TTC549 (cell line): ENCODE measurements around the gene MAPK4.
"Not testable (repeated sequence)": the region's sequence is repeated elsewhere in the genome, so short reads cannot be mapped to it uniquely, and the experiment has no call there.

Source experiments
- FAIRE-seq: peaks from 2 replicates; lab custom pipeline; 2012; peaks lifted over from hg19 to GRCh38; lab: Jason Lieb, UNC

MAPK4 gene

GRCh38 chr18:50559752-50560680 is at the start of gene MAPK4:
Gene MAPK4, plus strand, starts transcription at chr18:50560087. Its CDS starts 103,872 bp downstream, at chr18:50663959.
- FAIRE-seq: no peak

GRCh38 chr18:50517277-50517676 is 42.6 kb upstream of the MAPK4 start:
- not testable (repeated sequence) for FAIRE-seq

GRCh38 chr18:50518787-50519546 is 40.9 kb upstream of the MAPK4 start:
- FAIRE-seq: no peak

DNA sequence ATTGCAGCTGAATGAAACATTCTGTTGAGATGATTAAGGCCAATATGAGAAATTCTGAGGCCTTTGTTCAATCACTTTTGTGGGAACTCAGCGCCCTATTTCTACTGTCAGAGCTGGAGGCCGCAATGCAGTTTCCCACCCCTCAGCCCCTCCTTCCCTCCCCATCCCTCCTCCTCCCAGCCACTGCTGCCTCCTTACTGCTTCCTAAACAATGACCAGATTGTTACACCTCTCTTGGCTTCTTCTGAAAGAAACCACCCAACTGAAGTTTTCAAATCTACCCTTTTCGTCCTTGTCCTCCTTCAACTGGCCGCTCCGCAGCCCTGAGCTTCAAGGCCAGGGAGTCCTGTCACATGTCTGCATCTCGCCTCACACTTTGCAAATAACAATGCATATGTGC is 36.7 kb upstream of the MAPK4 start:
- no peak for FAIRE-seq

DNA sequence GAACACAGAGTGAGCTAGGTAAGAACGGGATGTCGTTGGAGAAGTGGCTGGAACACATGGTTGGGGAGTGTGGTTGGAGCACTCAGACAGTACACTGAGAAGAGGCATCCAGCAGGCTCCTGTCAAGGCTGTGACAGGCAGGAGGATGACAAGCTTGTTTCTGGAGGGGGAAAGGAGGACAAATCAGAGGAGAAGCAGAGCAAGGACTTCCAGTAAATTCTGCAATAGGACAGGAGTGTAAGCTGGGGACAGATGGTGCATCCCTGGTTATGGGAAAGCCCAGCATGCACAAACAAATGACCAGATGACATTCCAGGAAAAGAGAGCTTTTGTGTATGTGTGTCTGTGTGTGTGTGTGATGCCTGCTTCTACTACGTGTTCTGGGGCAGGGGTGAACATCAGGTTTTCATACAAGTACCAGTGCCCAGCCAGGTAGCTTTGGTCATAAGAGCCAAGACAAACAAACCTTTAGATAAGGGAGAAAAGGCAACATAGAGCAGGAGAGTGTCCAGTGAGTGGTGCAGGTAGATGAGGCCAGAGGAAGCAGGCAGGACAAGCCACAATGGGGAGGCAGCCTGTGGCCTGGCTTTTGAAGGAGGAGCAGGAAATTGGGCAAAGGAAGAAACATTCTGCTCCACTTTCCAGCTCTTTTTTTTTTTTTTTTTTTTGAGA is 32.1 kb upstream of the MAPK4 start:
- no peak for FAIRE-seq

DNA sequence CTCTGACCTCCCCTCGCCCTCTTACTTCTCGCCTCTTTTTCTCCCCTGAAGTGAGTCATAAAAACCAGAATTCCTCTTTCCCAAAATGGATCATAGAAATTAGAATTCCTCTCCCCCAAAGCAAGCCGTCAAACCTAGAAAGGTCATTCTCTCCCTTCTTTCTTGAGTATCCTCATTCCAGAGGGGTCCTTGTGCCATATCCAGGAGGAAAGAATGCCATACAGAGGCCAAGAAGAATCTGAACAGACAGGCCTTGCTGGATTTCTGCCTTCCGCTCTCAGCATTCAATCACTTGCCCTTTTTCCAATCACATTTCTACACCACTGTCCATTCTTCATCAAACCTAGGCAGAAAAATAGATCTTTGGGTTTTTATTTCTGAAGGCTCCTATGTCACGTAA is 31.1 kb upstream of the MAPK4 start:
- no peak for FAIRE-seq

- not testable (repeated sequence) for FAIRE-seq
Observed at GRCh38 chr18:50533822-50534221, 26.1 kb upstream of the MAPK4 start.

GRCh38 chr18:50544476-50544875 is 15.4 kb upstream of the MAPK4 start:
- not testable (repeated sequence) for FAIRE-seq

GRCh38 chr18:50545936-50546335 is 14.0 kb upstream of the MAPK4 start:
- FAIRE-seq: no peak

GRCh38 chr18:50548160-50548559 is 11.7 kb upstream of the MAPK4 start:
- no peak for FAIRE-seq

- not testable (repeated sequence) for FAIRE-seq
Observed at GRCh38 chr18:50551651-50552050, 8.2 kb upstream of the MAPK4 start.

DNA sequence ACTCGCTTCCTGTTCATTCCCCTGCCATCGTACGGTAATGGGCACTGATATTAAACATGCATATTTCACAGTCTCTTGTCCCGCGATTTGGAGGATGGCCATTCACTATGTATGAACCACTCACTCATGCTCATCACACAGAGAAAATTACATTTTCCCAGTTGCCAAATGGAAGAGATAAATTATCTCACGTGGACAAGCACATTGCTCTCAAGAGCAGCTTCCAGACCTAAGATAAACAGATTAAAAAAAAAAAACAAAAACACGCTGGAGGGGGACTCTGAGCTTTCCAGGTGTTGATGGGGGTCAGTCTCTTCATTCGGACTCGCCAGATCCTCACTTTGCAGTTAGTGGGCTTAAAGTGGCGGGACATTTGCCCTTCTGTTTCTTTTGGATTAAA is 1.7 kb upstream of the MAPK4 start:
- no peak for FAIRE-seq

GRCh38 chr18:50558948-50559751 is 737 bp upstream of the MAPK4 start:
- FAIRE-seq: no peak

DNA sequence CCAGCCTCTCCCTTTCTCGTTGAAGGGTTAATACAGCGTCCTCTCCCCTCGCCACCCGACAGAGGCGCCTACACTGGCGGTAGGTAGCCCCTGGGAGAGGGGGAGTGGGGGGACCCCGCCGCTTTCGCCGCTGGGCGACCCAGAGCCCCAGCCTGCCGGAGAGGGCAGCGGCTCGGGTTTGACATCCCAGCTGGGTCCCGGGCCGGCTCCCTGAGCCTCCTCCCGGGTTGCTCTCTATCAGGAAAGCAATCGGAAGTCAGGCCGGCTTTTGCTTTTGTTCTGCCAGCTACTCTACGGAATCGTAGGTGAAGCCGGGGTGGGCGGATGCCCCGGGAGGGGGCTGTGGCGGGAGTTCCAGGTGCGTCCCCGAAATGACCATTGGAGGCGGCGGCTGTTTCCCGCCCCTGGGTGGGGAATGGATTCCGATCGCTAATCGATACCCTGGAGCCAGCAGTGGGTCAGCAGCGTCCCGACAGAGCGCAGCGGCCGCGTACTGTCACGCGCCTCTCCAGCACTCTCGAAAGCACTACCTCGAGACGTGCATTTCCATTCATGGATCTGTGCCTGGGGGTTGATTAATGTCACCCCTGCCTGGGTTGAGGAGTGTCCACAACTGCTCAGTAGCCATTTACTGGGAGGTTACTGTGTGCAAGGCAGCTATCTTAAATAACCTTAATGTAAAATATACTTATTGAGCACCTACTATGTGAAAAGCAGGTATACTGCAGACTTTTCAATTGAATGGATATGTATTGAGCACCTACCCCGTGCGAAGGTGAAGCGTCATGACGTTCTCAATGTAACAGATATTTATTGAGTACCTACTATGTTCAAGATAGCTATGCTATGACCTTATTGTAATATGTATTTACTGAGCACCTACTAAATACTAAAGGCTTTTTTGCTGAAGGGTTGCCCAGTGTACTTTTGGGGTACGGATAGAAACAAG is 1.1 kb downstream of the MAPK4 start:
- no peak for FAIRE-seq

GRCh38 chr18:50562258-50562657 is 2.4 kb downstream of the MAPK4 start:
- FAIRE-seq: not testable (repeated sequence)

DNA sequence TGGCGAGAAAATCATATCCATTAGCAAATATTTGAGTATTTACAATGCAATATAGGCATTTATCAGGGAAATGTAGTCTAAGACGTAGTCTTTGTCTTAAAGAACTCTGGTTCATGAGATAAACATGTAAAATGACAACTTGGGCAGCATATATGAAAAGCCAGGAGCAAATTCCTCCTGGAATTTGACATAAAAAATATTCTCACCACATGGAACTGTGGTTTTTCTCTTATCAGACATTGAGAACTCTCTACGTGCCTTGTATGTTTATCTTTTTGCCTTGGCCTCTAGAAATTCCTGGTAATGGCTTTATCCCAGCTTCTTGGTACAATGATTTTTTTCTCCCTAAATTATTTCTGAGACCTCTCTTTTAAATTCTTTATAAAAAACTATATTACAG is 2.8 kb downstream of the MAPK4 start:
- no peak for FAIRE-seq

GRCh38 chr18:50563376-50563775 is 3.5 kb downstream of the MAPK4 start:
- no peak for FAIRE-seq

- FAIRE-seq: no peak
Observed at GRCh38 chr18:50569930-50570329, 10.0 kb downstream of the MAPK4 start.

DNA sequence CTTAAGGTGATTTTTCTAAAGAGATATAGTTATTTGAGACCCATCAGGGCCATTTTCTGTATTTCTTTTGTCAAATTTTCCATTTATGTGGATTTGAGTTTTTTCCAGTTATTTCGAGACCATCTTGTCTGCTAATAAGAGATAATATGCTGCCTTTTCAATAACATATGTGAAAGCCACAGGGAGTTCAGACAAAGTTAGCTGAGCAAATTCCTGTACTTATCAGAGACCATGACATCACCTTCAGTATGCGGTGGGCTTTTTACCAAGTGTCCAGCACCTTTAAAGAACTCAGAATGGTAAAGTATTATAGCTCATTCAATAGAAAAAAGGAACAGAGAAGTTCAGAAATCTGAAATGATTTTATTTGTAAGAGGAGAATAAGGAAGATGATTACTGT is 11.7 kb downstream of the MAPK4 start:
- no peak for FAIRE-seq

- FAIRE-seq: not testable (repeated sequence)
Observed at GRCh38 chr18:50573196-50573595, 13.3 kb downstream of the MAPK4 start.

DNA sequence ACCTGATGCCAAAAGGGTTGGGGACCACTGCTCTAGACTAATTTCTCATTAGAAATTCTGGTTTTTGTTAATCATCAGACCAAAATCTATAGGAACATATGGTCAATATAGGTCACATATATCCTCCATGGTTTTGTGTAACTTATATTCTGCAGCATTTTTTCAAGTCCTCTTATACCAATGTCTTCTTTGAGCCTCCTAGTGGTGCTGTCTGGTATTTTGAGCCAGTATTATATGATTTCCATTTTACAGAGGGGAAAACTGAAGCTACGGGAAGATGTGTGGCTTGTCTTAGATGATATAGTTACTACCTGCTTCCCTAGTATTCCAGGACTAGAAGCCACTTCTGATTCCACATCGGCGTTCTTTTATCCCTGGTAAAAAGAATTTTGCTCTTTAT is 13.8 kb downstream of the MAPK4 start:
- no peak for FAIRE-seq
